Ishikawa (cell line): ENCODE data around the gene BEST4.

ENCODE experiments used
- CEBPB ChIP-seq: IDR thresholded peaks from 2 replicates; pipeline ENCODE4 v1.6.1; 2012
- FOXM1 ChIP-seq: IDR thresholded peaks from 2 replicates; pipeline ENCODE4 v1.6.1; 2012; ENCODE audit warnings: low read depth, borderline replicate concordance
- TF ChIP-seq, protein P1 (sequence below): IDR thresholded peaks from 2 replicates; pipeline ENCODE4 v1.6.1; 2012; ENCODE audit warnings: low read depth, mild to moderate bottlenecking

DNA sequence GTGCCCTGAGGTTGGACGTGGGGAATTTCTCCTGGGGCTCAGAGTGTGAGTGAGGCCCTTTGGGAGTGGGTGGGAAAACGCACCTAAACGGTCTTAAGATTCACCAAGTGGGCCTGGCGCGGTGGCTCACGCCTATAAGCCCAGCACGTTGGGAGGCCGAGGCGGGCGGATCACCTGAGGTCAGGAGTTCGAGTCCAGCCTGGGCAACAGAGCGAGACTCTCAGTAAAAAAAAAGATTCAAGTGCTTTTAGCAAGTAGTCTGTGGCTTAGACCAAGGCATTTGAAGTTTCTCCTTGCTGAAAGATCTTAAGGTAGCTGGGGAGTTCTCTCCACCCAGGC, 11.3 kb downstream of the BEST4 start:
- TF ChIP-seq FOXM1, result no peak
- TF ChIP-seq CEBPB, result no peak
- TF ChIP-seq, protein P1, sequence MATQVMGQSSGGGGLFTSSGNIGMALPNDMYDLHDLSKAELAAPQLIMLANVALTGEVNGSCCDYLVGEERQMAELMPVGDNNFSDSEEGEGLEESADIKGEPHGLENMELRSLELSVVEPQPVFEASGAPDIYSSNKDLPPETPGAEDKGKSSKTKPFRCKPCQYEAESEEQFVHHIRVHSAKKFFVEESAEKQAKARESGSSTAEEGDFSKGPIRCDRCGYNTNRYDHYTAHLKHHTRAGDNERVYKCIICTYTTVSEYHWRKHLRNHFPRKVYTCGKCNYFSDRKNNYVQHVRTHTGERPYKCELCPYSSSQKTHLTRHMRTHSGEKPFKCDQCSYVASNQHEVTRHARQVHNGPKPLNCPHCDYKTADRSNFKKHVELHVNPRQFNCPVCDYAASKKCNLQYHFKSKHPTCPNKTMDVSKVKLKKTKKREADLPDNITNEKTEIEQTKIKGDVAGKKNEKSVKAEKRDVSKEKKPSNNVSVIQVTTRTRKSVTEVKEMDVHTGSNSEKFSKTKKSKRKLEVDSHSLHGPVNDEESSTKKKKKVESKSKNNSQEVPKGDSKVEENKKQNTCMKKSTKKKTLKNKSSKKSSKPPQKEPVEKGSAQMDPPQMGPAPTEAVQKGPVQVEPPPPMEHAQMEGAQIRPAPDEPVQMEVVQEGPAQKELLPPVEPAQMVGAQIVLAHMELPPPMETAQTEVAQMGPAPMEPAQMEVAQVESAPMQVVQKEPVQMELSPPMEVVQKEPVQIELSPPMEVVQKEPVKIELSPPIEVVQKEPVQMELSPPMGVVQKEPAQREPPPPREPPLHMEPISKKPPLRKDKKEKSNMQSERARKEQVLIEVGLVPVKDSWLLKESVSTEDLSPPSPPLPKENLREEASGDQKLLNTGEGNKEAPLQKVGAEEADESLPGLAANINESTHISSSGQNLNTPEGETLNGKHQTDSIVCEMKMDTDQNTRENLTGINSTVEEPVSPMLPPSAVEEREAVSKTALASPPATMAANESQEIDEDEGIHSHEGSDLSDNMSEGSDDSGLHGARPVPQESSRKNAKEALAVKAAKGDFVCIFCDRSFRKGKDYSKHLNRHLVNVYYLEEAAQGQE, result no peak
